ENCODE data around the gene SAMD11.

Gene SAMD11

GRCh38 chr1:993379-993995, 69.8 kb downstream of the SAMD11 start:
- in situ Hi-C loops (cut with MboI; ENCODE audit: low sequenced_read_pairs) = no loop called here
